GM19395 (cell line): Measurements from ENCODE around the gene KCNQ1.

Experiments used
- ATAC-seq: cut with Tn5 transposase; IDR thresholded peaks from one replicate; pipeline ENCODE4 v1.9.1; 2021; ENCODE audit warnings: mild to moderate bottlenecking, moderate library complexity; ENCODE audit not compliant: unreplicated experiment

The KCNQ1 gene

DNA sequence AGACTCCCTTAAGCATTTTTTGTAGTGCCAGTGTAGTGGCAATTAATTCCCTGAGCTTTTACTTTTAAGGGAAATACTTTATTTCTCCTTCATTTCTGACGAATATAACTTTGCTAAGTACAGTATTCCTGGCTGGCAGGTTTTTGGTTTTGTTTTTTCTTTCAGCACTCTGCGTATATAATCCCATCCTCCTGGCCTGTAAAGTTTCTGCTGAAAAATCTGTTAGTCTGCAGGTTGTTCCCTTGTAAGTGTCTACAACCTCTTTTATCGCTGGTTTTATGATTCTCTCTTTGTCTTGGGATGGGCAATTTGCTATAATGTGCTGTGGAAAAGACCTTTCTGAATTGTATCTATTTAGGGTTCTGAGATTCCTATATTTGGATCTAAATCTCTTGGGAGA, 198.9 kb downstream of the KCNQ1 start:
- ATAC-seq, result no peak

DNA sequence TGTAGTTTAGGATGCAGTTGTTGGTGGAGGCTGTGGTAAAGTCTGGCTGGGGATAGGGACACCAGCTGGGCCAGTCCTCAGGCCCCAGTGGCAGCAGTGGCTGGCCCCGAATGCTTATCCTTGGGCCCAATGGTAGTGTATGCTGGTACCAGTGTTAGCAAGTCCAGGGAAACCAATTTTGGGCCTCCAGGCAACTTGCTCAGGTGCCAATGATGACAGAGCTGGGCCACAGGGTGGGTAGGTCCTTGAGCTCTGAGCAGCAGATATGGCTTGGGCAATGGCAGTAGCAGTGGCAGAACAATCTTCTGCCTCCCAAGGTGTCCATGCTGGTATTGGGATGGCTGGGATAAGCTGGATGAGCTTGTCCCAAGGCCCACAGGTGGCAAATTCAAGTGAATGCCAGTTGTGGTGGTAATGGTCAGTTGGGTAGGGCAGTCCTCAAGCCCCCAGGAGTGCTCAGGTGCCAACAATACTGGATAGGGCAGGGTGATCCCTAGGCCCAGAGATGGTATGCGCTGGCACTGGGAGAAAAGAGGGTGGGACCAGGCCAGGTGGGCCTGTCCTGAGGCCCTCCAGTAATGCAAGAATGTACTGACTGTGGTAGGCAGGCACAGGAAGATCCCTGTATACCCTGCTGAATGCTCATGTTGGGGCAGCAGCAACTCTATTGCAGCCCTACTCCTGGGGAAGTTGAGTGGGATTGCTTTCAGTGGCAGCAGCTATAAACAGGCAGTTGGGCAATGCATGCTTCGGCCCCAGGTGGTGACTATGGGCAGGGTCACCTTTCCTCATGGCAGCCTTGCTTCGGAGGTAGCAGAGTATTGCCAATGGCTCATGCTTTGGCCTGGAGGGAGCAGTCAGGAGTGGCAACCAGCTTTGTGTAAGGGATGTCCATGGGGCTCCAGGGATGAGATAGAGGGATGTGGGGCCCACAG, 200.3 kb downstream of the KCNQ1 start:
- no peak for ATAC-seq

DNA sequence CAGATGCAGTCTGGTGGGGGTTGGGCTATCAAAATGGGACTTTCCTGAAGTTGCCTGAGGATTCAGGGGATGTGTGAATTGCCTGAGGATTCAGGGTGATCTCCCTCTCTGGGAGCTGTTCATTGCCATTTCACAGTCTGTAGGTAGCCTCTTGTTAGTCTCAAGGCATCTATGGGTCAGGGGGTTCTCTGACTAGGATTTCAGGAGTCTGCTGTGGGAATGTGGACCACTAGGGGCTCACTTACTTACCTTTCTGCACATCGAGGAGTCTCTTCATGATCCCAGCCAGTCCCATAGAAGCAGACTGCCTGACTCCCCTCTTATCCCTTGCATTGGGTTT, 200.9 kb downstream of the KCNQ1 start:
- no peak for ATAC-seq

DNA sequence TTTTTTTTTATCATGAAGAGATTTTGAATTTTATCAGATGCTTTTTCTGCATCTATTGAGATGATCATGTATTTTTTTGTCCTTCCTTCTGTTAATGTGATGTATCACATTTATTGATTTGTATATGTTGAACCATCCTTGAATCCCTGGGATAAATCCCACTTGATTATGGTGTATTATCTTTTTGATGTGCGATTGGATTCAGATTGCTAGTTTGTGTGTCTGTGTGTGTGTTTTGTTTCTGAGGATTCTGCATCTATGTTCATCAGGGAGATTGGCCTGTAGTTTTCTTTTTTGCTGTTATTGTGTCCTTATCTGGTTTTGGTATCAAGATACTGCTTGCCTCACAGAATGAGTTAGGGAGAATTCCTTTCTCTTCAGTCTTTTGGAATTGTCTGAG, 202.4 kb downstream of the KCNQ1 start:
- ATAC-seq, result no peak

- ATAC-seq, result no peak
Observed at GRCh38 chr11:2647953-2648352, 203.1 kb downstream of the KCNQ1 start.

- no peak for ATAC-seq
Observed at GRCh38 chr11:2649400-2649799, 204.6 kb downstream of the KCNQ1 start.

- no peak for ATAC-seq
Observed at GRCh38 chr11:2649848-2650247, 205.0 kb downstream of the KCNQ1 start.

DNA sequence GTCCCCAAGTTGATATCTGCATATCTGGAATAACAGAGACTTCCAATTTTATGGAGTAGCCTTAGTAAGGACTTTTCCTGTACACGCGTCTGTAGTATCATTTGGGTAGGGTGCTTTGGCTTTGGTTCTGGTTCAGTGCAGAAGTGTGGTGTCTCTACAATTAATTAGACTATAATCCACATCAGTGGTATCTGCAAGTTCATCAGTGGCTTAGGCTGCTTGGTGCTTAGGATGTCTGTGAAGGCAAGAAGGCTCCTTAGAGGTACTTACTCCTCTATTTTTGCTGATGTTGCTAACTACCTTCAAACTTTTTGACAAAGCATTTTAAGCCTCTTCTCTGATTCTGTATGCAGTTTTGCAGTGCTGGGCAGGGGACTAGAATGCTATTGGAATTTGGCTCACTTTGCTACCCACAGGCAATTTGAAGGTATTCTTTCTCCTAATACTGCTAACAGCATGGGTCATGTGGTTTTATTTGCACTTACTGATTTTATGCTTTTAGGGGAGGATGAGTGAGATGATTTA, 205.6 kb downstream of the KCNQ1 start:
- ATAC-seq, result no peak

- ATAC-seq, result no peak
Observed at GRCh38 chr11:2651054-2651617, 206.3 kb downstream of the KCNQ1 start.

GRCh38 chr11:2651826-2652271, 207.0 kb downstream of the KCNQ1 start:
- no peak for ATAC-seq

DNA sequence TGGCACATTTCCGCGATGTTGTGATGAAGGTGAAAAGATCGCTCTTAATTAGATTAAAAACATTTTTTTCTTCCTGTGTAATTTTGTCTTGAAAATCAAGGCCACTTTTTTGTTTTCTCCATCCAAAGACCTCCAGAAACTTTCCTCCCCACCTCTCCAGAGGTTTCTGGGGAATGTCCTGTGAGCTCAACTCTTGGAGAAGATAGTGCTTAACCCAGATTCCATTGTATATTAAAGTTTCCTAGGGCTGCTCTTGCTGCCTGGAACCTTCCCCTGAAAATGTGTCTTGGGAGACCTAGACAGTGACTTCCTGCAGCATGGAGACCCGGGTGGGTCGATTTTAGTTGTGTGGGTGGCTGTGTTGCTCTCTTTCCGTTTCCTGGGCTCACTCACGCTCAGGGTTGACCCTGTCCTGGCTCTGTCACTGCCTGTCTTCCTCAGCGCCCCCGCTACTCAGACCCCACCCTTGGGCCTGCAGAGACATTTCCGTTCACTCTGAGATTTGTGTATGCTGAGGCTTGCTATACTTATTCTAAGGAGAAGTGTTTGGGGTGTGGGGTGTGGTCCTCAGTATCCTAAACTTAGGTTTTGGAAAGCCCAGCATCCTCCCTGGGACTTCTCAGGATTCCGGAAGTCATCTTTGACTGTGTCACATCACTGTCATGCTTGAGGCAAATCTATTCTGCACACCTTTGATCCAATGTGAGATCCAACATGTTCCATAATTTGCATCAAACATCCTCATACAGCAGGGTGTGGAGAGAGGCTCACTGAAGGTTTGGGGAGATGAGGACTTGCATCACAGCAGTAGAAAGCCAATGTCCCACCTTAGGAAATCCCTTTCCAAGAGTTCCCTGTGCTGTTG, 207.8 kb downstream of the KCNQ1 start:
- no peak for ATAC-seq

GRCh38 chr11:2653198-2653551, 208.4 kb downstream of the KCNQ1 start:
- no peak for ATAC-seq

DNA sequence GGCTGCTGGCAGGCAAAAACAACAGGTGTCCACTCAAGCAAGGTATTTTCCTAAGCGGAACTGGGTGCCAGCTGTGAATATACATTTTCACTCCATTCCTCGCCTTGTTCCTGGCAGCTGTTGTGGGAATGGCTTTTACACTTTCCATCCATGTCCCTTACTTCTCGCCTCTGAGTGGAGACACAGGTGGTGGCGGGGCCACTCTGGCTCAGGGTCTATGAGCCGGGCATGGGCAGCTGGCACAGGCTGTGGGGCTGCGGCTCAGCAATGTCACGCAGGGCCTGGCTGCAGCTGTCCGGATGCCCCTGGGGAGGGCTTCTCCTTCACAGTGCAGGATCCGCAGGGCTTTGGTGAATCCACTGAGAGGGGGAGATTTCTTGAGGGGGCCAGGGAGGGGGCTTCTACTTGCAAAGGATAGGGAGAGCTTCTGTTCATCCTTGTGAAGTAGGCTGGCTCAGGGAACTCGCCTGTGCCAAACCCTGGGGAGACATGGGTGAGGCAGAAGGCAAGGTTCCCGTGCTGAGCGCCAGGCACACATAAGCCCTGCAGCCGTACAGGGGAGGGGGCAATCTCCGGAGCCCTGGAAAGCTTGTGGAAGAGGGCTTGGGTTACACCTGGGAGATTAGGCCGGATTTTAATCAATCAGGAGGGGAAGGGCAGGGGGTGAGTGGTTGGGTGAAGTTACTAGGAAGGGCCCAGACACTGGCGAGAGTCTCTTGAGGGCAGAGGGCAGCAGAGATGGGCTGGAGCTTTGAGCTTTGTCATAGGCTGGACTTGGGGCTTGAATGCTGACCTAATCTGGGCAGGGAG, 209.3 kb downstream of the KCNQ1 start:
- ATAC-seq, result no peak

DNA sequence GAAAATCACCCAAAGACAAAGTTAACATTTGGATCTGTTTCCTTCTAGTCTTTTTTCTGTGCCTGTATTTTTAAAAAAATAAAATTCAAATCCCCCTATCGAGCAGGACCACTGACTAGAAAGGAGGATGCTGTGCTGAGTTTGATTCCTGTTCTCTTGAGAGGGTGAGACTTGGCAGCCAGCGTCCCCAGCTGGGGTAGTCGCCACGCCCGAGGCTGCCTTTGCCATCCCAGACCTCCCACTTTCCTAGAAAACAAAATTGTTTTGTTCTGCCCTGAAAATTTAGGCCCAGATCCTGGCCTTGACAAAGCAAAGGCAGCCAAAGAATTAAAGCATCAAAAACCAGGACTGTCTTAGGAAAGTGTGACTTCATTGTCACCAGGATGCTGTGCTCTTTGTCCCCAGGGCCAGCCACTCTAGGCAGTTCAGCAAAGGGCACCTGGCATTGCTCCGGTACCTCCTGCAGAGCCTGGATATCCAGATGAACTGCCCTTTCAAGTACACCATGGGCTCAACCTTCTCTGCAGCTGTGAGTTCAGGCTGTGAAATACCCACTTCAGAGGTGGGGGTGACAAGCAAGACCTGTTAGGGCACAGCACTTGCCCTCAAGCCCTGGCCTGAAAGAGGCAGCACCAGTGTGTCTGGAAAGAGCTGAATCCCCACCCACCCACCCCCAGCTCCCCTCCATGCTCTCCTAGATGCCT, 210.4 kb downstream of the KCNQ1 start:
- ATAC-seq, result no peak

DNA sequence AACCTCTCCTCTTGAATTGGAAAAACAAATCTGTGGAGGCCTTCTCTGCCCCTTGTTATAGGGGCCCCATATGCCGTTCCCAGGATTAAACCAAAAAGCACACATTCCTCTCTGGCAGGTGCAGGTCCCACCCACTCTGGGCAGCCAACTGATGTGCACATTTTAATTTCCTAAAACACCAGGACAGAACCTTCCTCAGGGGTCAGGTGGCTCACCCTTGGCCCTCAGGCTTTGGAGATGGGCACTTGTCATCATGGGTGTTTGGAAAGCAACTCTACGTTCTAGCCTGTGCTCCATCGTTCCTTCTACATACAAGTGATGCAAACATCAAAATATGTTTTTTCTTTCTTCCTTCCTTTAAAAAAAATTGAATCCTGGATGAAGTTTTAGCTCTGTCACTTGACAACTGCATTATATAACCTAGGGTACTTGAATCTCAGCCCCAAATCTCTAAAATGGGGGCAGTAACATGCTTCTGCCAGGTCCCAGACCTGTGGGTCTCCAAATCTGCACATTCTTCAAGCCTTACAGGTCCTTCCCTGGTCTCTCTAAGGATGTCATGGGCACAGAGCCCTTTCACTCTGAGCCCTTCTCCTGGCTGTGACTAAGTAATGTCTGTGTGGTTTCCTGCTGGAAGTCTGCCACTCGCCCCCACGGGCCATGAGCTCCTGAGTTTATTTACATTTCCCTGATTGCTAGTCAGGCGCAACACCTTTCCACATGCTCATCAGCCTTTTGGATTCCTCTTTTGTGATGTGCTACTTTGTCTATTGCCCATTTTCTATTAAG, 211.2 kb downstream of the KCNQ1 start:
- no peak for ATAC-seq

DNA sequence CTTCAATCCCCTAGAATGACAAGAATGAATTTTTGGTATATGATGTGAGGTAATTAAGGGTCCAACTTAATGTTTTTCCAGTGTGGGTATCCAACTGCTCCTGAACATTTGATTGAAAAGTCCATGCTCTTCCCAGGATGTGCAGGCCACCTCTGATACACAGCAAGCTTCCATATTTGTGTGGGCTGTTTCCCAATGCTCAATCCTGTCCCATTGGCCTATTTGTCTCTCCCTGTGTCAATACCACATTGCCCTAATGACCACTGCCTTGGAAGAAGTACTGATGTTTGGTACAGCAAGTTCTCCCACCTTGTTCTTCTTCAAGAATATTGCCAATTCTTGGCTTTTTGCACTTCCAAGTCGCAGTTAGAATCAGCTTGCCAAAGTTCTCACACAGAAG, 212.1 kb downstream of the KCNQ1 start:
- no peak for ATAC-seq

GRCh38 chr11:2657697-2658284, 213.0 kb downstream of the KCNQ1 start:
- no peak for ATAC-seq

DNA sequence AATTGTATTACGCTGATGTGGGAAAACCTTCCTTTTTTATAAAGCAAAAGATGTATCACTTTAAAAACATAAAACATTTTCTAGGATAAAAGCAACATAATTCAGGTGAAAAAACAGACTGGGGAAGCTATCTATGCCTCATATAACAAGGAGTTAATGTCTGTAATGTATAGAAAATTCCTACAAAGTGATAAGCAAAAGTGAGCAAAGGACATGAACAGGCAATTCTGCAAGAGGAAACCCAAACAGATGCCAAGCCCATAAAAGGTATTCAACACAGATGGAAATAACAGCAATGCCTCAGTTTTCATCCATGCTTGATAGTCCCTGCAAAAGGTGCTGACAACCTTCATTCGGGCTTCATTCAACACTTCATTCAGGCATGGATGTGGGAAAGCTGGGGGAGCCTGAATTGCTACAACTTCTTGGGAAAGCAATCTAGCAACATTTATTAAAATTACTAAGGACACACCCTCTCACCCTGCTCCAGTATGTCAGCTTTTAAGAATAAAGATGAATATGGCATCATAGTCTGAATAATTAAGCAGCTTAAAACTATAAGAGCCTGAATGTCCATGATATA, 215.6 kb downstream of the KCNQ1 start:
- no peak for ATAC-seq
